Stimulated activated CD8-positive, alpha-beta memory T cell treated with anti-CD3 and anti-CD28 coated beads, Interleukin-4, amount 100 ng/mL, for 48 hours (primary cell): ENCODE measurements around the gene CARMIL1.

Source experiments
- DNase-seq: peaks from one replicate; pipeline ENCODE4 v3.0.0-alpha.2; 2020

The CARMIL1 gene

DNA sequence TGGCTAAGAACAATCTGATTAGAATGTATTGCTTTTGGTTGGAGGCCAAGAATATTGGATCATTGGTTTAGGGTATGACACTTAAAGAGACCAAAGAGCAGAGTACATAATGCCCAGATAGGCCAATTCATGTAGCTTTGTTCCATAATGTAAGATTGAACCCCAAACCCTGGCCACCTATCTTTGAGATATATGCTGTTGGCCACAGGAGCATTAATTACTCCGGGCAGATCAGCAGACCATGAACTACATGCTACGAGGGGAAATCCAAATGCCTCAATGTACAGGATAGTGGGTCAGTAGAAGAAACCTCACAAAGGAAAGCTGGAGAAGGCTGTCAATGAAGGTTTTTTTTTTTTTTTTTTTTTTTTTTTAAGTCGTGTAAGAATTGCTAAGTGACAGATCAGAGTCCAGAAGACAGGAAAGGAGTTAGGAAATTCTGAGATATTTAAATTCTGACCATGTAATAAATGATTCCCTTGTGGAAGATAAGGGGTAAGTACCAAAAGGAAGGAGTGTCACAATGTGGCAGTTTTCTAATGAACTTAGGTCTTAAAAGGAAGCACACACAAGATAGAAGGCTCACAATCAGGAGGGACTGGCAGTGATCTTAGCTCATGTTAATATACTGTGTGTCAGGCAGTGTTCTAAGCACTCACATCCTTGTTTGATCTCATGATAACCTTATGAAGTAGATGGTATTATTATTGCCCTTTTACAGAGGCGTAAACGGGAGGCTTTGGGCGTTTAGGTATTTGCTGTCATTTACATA is 61.4 kb downstream of the CARMIL1 start:
- DNase-seq, result no peak

DNA sequence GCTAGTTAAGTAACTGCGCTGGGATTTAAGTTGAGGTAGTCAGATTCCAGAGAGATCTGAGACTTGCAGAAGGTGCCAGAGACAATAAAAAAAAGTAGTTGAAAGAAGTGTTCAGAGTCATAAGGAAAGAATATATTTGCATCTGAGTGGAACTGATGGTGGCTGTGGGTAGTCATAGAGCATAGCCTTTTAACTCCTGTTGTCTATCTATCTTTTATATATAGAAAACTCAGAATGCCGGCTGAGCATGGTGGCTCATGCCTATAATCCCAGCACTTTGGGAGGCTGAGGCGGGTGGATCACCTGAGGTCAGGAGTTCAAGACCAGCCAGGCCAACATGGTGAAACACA is 62.0 kb downstream of the CARMIL1 start:
- no peak for DNase-seq

DNA sequence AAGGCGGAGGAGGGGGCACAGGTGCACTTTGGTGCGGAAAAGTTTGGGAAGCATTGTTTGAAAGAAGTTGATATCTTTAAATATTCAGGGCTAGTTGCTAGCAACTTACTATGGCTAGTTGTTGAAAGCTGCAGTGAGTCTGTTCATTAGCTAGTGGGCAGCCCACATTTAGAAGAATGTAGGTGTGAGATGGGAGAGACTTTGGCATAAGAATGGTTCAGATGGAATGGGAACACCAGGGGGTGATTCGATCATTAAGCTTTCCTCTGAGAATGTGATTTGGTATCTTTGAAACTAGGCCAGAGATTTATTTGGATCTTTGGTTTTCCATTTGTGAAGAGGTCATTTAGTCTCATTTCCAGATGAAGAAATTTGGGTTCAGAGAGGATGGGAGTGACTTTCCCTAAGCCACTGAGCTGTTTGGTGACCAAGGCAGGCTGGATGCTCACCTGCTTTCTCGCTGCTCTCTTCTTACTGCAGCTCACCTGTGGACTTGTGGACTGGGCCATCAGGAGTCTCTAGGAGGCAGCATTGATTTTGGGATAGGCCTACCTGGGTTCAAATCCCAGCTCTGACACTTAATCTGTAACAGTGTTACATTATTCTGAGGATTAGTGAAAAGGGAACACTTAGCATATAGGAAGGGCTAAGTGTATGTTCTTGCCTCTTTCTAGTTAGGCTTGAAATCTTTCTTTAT is 62.9 kb downstream of the CARMIL1 start:
- DNase-seq, result no peak

DNA sequence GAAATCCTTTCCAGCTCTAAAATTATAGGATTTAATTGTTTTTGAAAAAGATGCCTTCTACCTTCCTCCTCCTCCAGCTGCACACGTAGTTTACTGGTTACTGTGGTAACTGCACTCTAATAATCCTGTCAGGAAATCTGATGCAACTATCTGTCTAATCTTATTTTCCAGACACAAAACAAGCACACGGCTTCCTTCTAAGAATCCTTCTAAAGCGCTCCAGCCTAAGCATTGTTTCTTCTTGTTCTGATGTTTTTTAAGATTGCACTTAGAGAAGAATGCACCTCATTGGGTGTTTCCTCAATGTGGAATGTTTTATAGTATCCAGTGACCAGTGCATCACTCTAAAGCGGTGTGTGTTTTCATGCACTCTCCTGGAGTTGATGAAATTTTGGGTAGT is 63.6 kb downstream of the CARMIL1 start:
- no peak for DNase-seq

DNA sequence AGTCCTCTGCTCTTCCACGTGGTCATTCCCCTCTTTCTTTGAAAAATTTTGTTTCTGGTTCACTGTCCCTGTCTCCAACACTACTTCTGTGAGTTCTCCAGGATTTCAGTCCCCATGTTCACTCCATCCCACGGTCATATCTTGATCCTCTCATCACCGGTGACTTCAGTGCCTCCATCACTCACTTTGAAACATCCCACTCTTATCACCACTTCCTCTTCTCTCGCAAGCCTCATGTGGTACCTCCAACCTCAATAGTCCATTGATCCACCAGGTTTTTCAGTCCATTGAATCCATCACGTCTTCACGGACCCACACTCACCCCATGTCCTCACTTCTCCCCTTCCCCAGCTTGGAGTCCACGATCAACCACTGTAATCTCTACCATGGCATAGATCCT is 64.8 kb downstream of the CARMIL1 start:
- DNase-seq, result no peak

DNA sequence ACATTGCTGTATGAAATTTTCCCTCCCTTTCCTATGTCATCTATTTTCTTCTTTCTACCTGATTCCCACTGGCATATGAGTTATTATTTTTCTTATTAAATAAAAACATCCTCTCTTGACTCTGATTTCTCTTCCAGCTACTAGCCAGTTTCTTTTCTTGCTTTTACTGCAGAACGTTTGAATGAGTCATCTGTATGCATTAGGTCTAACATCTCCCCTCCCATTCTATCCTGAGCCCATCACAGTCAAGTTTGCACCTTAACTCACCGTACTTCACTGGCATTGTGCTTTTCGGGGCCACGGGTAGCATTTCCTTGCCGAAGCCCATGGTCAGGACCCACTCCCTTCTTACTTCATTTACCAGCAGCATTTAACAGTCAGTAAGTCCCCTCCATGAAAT is 65.7 kb downstream of the CARMIL1 start:
- no peak for DNase-seq

DNA sequence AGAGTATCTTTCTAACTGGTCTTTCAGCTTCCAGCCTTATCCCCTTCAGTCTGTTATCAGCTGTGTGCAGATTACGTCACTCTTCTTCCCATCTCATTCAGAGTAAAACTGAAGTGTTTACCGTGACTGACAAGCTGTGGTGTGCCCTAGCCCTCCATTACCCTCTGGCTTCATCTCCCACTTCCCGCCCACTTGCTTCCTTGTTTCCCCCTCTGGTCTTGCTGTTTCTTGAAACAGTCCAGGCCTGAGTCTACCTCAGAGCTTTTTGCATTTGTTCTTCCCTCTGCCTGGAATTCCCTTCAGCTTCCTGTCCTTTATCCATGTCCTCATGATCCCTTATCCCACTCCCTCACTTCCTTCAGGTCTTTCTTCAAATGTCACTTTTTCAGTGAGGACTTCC is 66.9 kb downstream of the CARMIL1 start:
- DNase-seq, result no peak

DNA sequence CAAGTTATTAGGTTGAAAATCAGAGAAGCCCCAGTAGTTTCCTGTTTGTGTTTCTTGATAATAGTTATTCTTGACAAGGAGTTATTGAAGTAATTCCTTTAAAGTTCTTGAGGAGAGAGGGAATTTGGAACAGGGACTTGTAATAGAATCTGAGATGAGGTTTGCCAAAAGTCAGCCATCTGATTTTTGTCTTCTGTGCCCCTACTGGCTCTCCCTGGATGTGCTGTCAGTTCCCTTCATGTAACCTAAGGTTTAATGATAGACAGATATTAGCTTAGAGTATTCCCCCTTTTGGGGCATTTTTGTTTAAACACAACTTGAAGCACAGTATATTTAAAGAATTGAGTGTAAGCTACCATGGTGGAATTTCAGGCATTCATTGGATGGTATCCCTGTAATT is 71.4 kb downstream of the CARMIL1 start:
- no peak for DNase-seq

DNA sequence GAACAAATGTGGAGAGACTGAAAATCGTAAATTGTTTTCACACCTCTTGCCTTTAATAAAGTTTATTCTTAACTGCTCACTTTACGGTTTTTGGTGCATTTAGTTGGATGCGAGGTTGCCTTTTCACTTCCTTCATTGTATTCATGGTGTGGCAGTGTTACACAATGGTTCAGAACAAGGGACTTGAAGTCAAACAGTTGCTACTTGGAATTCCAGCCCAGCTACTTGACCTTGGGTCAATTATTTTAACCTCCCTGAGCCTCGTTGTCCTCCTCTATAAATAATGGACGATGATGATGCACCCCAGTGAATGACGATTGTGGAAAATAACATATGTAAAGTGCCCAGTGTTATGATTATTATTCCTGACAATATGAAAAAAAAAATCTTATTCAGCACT is 72.3 kb downstream of the CARMIL1 start:
- no peak for DNase-seq

DNA sequence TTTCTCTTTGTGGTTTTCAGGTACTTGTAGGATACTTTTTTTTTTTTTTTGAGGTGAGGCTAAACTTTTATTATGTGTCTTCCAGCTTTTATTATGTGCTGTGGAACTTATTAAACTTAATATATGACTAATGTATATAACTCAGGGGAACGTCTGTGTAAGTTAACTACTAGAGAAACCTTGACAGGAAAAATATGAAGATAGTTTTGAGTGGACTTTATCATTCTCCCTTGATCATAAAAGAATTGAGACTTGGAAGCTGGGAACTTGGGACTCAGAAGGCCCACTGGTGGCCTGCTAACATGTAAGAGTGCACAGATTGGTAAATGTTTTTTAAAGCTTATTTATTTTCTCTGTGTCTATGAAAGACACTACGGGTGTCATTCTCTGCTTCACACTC is 73.1 kb downstream of the CARMIL1 start:
- no peak for DNase-seq

DNA sequence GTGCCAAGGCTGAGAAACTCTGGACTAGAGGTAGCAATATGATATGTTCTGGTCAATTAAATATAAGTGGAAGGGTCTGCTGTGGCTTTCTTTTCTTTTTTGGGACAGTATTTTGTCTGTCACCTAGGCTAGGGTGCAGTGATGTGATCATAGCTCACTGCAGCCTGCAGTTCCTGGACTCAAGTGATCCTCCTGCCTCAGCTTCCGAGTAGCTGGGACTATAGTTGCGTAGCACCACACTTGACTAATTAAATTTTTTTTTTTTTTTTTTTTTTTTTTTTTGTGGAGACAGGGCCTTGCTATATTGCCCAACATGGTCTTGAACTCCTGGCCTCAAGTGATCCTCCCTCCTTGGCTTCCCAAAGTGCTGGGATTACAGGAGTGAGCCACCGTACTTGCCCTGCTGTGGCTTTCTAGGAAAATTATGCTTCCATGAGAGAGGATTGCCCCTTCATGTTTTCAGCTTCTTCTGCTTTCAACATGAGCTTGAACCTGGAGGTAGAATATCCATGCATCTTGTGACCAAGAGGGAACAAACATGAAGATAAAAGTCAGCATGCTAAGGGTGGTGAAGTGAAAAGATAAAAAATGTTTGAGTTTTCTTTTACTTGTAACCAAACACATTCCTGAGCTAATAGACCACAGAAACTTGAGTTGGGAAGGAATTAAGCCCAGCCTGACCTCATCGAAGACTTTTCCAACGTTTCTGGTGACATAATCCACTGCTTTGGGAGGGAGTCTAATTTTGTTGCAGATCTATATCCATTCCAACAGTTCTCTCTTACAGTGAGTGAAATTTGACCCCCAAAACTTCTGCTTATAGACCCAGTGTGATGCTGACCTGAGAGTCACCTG is 75.1 kb downstream of the CARMIL1 start:
- DNase-seq, result no peak

DNA sequence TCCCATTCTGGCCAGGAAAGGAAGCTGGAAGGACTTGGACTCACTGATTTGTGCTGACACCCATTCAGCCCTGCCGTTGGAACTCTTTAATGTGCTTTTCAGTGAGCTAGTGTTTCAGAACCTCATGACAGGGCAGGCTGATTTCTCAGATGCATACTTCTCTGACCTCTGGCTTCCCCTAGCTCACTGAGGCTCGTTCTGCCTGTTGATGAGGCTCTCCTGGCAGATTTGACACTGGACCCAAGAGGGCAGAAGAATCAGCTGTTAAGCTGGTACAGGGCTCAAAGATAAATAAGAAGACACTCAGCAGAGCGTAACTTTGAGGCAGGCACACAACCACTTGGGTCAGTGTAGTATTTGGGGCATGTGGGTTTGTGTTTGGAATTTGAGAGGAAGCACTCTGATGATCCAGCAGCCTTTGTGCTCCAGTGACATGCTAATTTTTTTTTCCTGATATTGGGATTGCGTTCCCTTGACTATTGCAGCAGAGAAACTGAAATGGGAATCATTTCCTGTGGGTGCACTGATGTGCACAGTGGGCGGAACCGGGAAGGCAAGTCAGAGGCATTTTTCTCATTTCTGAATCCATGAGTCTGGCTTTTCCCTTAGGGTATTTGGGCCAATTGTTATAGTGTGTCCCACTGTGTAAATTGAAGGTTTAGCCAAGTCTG is 80.2 kb downstream of the CARMIL1 start:
- no peak for DNase-seq

DNA sequence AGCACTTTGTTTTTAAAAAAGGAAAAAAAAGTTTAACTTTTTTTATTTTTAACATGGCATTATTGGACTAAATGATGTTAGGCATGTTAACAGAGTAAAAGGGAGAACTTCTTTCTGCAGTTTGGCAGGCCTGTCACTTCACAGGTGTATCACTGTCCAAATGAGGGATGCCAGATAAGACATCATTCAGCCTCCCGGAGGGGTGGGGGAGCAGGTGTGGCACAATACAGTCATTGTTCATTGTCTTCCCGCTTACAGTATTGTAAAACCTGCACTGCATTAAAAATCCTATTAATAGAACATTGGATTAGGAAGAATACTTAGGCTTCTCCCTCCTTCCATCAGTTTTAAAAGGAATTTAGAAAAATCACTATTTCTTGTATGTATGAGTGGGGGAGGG is 80.7 kb downstream of the CARMIL1 start:
- no peak for DNase-seq

DNA sequence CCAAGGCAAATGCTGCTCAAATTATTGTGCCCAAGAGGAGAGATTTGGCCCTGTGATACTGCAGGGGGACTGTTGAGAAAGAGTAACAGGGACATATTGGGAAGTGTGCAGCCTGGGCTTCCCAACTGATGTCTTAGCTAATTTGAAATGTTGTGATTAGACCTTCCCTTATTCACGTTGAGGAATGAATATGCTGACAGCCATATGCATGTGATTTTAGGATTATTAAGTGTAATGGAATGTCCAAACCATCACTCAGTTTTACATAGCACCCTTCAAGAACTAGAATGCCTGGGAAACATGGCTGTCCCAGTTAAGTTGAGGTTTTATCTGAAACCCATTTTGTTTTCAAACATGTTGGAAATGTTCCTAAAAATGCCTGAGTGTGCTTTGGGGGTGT is 81.4 kb downstream of the CARMIL1 start:
- no peak for DNase-seq

DNA sequence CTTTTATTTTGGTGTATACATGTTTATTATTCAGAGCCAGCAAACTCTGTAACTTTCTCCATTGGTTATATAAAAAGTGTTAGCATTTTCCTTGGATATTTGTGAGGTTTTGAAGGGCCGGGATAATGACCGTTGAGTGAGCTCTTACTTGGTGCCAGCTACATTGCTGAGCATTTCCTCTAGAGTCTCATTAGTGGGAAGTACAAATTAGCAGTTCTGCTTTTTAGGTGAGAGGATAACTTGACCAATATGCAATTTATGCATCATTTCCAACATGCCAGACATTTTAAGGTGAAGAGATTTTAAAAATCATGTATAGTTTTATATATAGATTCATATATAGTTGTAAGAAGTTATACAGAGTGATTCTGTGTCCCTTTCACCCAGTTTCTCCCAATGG is 84.3 kb downstream of the CARMIL1 start:
- DNase-seq, result no peak

DNA sequence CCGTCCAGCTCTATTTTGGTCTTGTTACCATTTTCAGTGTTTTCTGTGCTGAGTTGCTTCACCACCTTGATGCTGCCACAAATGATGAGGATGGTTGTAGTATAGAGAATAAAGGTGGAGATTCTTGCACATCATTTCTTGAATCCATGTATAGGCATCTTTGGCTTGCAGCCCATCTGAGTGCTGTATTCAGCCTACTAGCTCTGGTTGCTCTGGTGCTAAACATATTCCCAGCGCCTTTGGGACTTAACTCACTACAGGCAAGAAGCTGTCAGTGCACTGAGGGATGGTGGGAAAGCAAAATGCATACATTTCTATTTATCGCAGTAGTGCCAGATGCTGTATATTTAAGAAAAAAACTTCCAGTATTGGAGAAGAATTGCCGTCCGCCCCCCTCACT is 86.0 kb downstream of the CARMIL1 start:
- no peak for DNase-seq

DNA sequence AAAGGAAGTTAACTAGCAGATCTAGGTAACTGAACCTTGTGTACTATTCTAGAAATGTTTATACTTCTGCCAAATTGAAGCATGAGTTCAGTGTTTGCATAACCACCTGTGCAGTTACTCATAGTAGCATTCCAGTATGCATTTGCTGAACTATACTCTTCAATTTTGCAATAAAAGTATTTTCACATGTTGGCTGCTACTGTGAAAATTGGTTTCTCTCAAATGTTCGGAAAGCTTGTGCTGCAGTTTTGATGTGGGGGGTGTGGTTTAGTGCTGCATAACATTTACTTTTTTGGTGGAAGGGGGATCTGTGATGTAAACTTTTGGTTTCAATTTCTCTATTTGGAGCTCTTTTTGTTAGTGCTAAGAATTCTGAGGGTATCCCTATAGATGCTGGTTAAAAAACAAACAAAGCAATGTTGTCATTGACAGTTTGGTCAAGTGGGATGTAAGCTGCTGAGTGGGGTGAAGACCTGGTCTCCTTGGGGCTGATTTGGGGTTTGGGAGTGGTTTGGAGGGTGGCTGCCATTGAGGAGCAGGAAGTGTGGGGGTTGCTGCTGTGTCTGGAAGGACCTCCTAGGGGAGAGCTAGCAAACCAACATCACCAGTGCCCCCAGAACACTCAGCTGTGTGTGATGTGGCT is 87.8 kb downstream of the CARMIL1 start:
- DNase-seq, result peak; percentile 44

DNA sequence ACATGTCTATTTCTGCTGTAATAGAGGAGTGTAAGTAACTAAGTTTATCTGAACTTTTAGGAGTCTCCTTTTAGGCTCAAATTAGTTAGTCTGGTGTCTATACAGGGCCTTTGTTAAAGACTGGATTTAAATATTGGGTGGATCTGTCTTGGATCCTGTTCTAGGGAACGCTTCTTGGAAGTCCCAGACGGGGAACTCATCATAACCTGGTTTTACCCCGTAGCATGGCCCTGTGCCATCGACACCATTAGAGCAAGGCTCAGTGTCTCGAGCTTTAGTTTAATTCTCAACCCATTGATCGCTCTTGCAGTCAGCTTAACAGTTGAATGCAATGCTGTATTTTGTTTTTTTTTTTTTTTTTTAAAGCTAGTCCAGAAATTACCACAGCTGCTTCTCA is 89.9 kb downstream of the CARMIL1 start:
- DNase-seq, result no peak

DNA sequence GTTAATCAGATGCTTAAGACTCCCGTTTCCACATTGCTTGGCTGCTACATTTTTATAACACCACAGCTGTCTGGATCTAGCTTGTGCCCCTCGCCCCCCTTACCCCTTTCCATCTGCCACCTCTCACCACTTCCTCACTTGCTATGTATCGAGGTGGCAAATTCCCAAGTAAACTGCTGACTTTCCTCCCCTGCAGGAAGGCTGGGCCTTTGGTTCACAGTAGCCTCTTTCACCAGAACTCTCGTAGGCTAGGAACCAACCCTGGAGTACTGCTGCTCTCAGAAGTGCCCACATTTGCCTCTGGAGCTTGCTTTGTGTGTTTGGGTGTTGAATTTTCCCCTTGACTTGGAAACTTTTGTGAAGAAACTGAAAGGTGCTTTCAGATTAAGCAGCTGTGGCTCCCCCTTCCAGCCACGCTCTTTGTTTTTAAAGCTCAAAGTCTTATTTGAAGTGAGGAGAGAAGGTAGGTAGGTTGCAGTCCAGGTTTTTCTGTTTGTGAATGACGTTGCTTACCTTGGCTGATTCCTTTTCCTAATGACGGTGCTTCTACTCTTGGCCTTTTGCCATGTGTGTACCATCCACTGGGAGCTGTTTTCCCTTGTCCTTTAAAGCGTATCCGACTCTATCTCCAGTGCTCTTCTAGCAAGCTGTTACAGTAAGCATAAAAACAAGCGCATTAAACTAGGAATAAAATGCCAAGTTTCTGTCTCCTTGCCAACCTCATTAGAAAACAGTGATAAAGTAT is 90.4 kb downstream of the CARMIL1 start:
- DNase-seq, result no peak

DNA sequence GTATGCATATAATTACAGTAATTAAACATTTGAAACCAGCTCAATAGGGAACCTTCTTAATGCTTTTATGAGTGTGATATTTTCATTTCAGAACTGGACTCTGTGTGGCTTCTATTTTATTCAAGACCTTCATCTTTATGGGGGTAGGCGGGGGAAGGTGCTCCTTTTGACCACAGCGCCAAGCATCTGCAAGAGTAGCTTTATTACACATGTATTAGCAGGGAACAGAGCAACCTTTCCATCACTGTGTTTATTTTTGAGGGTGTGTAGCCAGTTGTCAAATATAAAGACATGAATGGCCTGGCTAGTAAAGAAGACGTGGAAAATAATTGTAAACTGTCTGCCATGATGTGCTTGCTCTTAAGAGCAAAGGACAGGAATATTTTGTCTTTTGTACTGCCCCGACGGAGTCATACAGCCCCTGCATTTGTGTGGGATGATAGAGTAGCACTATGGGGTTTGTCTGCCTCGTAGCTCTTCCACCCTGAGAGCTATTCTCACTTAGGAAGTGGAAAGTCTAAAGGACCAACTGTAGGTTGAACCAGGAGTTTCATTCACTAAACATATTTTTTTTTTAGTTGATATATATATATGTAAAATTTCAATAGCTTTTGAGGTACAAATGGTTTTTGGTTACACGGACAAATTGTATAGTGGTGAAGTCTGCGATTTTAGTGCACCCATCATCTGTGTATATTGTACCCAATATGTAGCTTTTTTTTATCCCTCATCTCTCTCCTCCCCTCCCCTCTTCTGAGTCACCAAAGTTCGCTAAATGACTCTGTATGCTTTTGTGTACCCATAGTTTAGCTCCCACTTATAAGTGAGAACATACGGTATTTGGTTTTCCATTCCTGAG is 91.2 kb downstream of the CARMIL1 start:
- no peak for DNase-seq

DNA sequence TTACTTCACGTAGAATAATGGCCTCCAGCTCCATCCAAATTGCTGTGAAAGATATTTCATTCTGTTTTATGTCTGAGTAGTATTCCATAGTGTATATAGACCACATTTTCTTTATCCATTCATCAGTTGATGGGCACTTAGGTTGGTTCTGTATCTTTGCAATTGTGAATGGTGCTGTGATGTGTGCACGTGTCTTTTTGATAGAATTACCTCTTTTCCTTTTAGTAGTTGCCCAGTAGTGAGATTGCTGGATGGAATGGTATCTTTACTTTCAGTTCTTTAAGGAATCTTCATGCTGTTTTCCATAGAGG is 91.8 kb downstream of the CARMIL1 start:
- no peak for DNase-seq
